ENCODE measurements around the gene XXYLT1.

DNA sequence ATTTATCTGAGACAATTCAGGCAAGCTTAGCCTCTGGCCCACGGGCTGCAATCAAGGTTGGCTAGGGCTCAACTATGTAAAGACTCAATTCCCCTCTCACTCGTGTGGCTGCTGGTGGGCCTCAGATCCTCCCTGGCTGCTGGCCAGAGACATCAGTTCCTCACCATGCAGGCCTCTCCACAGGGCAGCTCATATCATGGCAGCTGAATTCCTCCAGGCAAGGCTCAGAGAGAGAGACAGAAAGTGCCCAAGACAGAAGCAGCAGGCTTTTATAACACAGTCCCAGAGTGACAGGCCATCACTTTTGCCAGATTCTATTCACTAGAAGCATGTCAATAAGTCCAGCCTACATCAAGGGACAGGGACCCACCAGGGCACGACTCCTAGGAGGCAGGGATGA, 63.2 kb downstream of the XXYLT1 start:
- TF ChIP-seq, protein P1, sequence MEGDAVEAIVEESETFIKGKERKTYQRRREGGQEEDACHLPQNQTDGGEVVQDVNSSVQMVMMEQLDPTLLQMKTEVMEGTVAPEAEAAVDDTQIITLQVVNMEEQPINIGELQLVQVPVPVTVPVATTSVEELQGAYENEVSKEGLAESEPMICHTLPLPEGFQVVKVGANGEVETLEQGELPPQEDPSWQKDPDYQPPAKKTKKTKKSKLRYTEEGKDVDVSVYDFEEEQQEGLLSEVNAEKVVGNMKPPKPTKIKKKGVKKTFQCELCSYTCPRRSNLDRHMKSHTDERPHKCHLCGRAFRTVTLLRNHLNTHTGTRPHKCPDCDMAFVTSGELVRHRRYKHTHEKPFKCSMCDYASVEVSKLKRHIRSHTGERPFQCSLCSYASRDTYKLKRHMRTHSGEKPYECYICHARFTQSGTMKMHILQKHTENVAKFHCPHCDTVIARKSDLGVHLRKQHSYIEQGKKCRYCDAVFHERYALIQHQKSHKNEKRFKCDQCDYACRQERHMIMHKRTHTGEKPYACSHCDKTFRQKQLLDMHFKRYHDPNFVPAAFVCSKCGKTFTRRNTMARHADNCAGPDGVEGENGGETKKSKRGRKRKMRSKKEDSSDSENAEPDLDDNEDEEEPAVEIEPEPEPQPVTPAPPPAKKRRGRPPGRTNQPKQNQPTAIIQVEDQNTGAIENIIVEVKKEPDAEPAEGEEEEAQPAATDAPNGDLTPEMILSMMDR (IDR thresholded peaks at IDR 0.05): no peak
- TF ChIP-seq POLR2A (IDR thresholded peaks at IDR 0.05): no peak
